Stimulated activated naive B cell treated with anti-CD40 and anti-IgM and Interleukin-4, amounts not matched to agents 10 μg/mL and 1 μg/mL and 100 μg/mL, for 72 hours (primary cell): ENCODE results near the gene BABAM2.

ENCODE experiments used
- ATAC-seq, 2 donors: fragments of 150-1000 bp; cut with Tn5 transposase; replicated peaks; 2 replicates each; pipeline ENCODE4 v1.10.0; 2021; ENCODE audit warnings: moderate library complexity in 1 of 2
- DNase-seq: peaks from one replicate; pipeline ENCODE4 v3.0.0; 2021
- H3K27ac Mint-ChIP-seq: one replicate; pipeline ENCODE4 v1.8.0; 2022; ENCODE audit warnings: mild to moderate bottlenecking, mixed read lengths
- H3K27me3 Mint-ChIP-seq, 2 donors: one replicate each; pipeline ENCODE4 v1.8.0; 2022; ENCODE audit warnings: mixed read lengths in 2 of 2
- H3K36me3 Mint-ChIP-seq, 2 donors: one replicate each; pipeline ENCODE4 v1.8.0; 2022; ENCODE audit warnings: mixed read lengths in 2 of 2, mild to moderate bottlenecking in 1 of 2
- H3K4me1 Mint-ChIP-seq, 2 donors: one replicate each; pipeline ENCODE4 v1.8.0; 2022; ENCODE audit warnings: mixed read lengths in 2 of 2, mild to moderate bottlenecking in 1 of 2
- H3K4me3 Mint-ChIP-seq, 2 donors: one replicate each; pipeline ENCODE4 v1.8.0; 2022; ENCODE audit warnings: mild to moderate bottlenecking in 2 of 2, mixed read lengths in 2 of 2, moderate library complexity in 1 of 2
- H3K9me3 Mint-ChIP-seq, 2 donors: one replicate each; pipeline ENCODE4 v1.8.0; 2022; ENCODE audit warnings: mixed read lengths in 2 of 2, mild to moderate bottlenecking in 1 of 2

Gene BABAM2

DNA sequence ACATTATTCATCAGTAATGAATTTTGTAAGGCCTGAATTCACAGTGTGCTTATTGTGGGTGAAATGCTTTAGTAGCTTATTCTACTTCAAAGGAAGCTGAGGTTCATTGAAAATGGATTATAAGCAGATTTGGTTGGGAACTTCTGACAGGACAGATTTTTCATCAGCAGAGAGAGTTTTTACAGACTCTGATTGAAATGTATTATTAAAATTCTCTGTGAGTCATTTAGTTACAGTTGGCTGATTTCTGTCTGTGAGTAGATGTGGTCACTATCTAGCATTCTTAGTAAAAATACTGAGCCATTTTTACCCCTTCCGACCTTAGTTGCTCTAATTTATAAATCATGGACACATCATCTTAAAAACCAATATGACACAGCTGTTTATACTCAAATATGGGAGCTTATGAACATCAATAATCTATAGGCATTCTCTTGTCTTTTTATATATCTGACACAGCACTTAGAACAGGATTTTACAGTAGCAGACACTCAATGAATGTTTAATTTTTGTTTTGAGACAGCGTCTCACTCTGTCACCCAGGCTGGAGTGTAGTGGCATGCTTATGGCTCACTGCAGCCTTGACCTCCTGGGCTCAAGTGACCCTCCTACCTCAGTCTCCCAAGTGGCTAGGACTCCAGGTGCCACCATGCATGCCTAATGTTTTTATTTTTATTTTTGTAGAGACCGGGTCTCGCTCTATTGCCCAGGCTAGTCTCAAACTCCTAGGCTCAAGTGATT is 239.6 kb downstream of the BABAM2 start:
- Mint-ChIP-seq H3K27me3 (no peaks in the 10 kb centered on the region), H3K4me3 (no peak overlapping the region), H3K4me1 (peaks cover 7 to 22% of the 10 kb centered on the region in 2 donors), H3K36me3 (peaks cover 17 to 28% of the 10 kb centered on the region in 2 donors), H3K27ac (no peak overlapping the region), H3K9me3 (peaks cover 0 to 3% of the 10 kb centered on the region in 2 donors)
- ATAC-seq: no peak
- DNase-seq: no peak

DNA sequence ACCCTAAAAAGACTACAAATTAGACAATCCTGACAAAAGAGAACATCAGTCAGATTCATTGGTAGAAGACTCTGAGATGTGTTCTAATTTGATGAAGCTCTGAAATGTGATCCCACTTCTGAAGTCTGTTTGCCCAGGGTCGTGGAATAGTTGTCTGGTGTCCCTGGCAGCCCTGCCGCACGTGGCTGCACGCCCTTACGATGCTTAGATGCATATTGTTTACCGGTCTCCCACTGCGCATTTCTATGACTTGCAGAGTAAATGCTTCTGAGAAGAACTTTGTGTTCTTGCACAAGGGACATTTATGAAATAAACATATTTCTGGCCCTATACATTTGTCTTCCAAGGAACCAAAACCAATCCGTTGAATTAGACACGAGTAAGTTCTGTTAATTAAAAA is 243.2 kb downstream of the BABAM2 start:
- no peak for ATAC-seq
- Mint-ChIP-seq H3K4me1 (peaks cover 13 to 22% of the 10 kb centered on the region in 2 donors), H3K27me3 (no peaks in the 10 kb centered on the region), H3K36me3 (peaks cover 21 to 36% of the 10 kb centered on the region in 2 donors), H3K27ac (no peak overlapping the region), H3K9me3 (peaks cover 0 to 3% of the 10 kb centered on the region in 2 donors), H3K4me3 (no peak overlapping the region)
- DNase-seq: no peak

DNA sequence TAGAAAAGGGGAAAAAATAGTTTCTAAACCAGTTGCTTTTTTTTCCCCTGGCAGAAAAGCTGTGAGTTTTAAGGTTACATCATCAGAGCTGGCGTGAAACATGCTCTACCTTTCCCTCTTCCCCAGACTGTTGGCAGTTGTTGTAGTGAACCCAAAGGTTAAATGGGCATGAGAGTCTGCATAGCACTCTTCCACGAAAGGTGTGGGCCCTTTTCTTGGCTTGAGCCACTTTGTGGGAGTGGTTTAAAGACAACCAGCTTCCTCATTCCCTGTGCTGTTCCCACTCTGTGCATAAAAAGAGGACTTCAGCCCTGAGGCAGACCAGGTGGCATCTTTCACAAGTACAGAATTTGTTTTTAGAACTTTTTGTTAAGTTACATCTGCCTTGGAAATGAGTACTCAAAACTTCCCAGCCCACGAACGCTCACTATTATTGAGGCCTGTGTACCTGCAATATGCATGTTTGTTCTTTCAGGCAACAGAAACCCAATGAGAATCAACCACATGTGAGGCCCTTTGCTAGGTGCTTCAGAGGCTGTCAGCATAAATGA is 243.8 kb downstream of the BABAM2 start:
- no peak for DNase-seq
- H3K27ac Mint-ChIP-seq: no peak overlapping the region
- peaks cover 21 to 38% of the 10 kb centered on the region in 2 donors for H3K36me3 Mint-ChIP-seq
- peaks cover 13 to 22% of the 10 kb centered on the region in 2 donors for H3K4me1 Mint-ChIP-seq
- H3K27me3 Mint-ChIP-seq: no peaks in the 10 kb centered on the region
- peaks cover 0 to 3% of the 10 kb centered on the region in 2 donors for H3K9me3 Mint-ChIP-seq
- ATAC-seq: no peak
- no peak overlapping the region for H3K4me3 Mint-ChIP-seq

DNA sequence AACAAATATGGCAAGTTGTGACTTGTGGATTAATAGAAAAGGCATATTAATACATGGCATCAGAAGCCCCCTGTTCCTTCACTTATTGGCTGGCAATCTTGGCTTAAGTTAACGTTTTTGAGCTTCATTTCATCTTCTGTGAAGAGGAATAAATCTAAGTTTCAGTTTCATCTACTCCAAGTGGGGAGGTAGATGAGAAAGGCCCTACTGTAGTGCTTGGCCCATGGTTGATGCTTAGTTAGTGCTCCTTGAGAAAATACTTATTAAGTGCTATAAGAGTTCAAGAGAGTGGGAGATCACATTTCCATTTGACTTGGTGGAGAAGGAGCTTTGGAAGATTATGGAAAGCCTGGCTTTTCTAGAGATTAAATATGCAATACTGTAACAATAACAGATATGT is 244.3 kb downstream of the BABAM2 start:
- Mint-ChIP-seq H3K9me3 (peaks cover 0 to 3% of the 10 kb centered on the region in 2 donors), H3K36me3 (peaks cover 23 to 41% of the 10 kb centered on the region in 2 donors), H3K4me1 (peaks cover 13 to 22% of the 10 kb centered on the region in 2 donors), H3K27me3 (no peaks in the 10 kb centered on the region), H3K4me3 (no peak overlapping the region), H3K27ac (no peak overlapping the region)
- DNase-seq: no peak
- no peak for ATAC-seq

DNA sequence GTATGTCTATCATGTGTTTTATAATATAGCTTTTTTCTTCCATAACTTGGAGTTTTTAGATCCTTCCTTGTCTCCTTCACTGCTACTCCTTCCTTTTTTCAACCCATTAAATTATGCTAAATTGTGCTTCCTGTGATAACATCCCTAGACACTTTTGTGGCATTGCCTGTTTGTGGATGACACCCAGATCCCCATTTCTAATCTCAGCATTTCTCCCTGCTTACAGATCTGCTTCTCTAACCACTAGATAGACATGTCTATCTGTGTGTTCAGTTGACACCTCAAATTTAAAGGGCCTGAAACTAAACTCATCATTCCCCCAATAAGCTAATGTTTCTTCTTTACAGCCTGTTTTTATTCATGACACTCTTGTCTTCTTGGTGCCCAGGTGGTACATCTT is 244.8 kb downstream of the BABAM2 start:
- ATAC-seq (no peak), DNase-seq (no peak)
- Mint-ChIP-seq H3K27me3 (no peaks in the 10 kb centered on the region), H3K4me3 (no peak overlapping the region), H3K4me1 (peaks cover 11 to 17% of the 10 kb centered on the region in 2 donors), H3K9me3 (peaks cover 0 to 3% of the 10 kb centered on the region in 2 donors), H3K27ac (no peak overlapping the region), H3K36me3 (peaks cover 24 to 41% of the 10 kb centered on the region in 2 donors)

DNA sequence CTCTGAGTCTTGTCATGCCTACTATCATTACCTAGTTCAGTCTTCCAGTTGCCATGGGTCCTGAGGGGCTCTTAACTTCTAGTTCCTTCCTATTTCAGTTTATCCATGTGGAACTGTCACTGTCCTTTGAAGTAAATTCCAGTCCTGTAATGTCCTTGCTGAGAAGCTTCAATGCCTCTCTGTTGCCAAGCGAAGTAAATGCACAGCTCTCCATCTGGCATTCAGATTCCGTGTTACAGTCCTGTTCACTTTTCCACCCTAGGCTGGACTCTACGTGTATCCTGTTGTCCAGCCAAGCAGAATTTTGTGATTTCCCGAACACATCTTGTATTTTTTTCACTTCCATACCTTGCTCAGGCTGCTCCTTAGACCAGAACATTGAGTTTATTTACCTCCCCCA is 245.3 kb downstream of the BABAM2 start:
- Mint-ChIP-seq H3K4me3 (no peak overlapping the region), H3K27ac (no peak overlapping the region), H3K4me1 (peaks cover 11 to 13% of the 10 kb centered on the region in 2 donors), H3K9me3 (peaks cover 0 to 3% of the 10 kb centered on the region in 2 donors), H3K27me3 (no peaks in the 10 kb centered on the region), H3K36me3 (peaks cover 24 to 40% of the 10 kb centered on the region in 2 donors)
- DNase-seq (no peak), ATAC-seq (no peak)

DNA sequence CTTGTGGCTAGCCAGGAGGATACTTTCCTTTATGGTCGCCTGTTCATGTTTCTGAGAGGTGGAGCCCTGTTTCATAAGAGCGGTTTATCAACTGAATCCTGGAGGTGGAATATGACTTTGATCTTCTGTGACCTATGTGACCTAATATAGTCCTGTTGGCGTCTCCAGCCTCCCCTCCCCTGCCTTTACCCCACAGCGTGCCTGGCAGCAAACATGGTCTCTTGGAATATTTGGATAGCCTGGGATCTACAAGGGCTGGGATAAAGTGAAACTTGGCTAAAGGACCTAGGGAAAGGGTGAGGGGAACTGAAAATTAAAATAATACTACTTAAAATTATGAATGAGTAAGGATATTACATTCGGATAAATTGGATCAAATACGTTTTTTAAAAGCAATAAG is 246.0 kb downstream of the BABAM2 start:
- Mint-ChIP-seq H3K27ac (no peak overlapping the region), H3K4me3 (no peak overlapping the region), H3K36me3 (peaks cover 24 to 38% of the 10 kb centered on the region in 2 donors), H3K27me3 (no peaks in the 10 kb centered on the region), H3K9me3 (peaks cover 0 to 3% of the 10 kb centered on the region in 2 donors), H3K4me1 (peaks cover 11 to 15% of the 10 kb centered on the region in 2 donors)
- ATAC-seq: no peak
- DNase-seq: no peak

DNA sequence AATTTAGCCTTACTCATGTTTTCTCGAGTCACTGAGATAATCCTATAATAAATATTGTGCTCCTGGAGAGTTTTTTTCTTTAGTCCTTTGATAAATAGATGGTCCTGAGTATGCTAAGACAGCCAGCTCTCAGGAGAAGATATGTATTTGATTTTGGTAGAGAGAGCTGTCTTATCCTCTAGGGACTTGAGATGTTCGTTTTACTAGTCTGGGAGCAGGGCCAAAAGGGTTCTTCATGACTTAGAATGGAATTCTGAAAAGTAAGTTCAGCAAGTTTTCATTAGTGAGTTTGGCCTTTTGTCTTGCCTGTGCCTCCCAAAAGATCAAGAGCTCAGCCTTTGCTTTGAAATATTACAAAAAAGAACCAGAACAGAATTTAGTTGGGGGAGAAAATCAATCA is 246.7 kb downstream of the BABAM2 start:
- H3K4me3 Mint-ChIP-seq: no peak overlapping the region
- H3K4me1 Mint-ChIP-seq: peaks cover 11 to 20% of the 10 kb centered on the region in 2 donors
- H3K27ac Mint-ChIP-seq: no peak overlapping the region
- H3K36me3 Mint-ChIP-seq: peaks cover 20 to 31% of the 10 kb centered on the region in 2 donors
- DNase-seq: no peak
- ATAC-seq: no peak
- no peaks in the 10 kb centered on the region for H3K27me3 Mint-ChIP-seq
- peaks cover 0 to 3% of the 10 kb centered on the region in 2 donors for H3K9me3 Mint-ChIP-seq

DNA sequence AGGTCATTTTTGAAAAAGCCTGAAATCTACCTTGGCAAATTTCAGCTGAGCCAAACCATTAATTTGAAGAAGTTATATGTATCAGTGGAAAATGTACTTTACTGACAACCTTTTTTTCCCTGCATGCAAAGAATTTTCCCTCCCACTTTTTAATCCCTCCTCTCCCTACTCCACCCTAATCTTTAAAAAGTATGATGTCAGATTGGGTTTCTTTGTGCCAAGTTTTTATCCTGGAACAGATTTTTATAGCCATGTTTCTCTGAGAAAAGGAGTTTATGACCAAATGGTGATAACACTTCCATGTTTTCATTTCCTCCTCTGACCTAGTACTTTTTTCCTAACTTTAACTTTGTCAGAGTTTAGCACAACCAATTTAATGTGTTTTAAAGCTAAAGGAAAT is 251.9 kb downstream of the BABAM2 start:
- Mint-ChIP-seq H3K9me3 (no peaks in the 10 kb centered on the region), H3K4me3 (no peak overlapping the region), H3K27ac (no peak overlapping the region), H3K4me1 (peaks cover 0 to 6% of the 10 kb centered on the region in 2 donors), H3K27me3 (no peaks in the 10 kb centered on the region), H3K36me3 (peaks cover 12 to 36% of the 10 kb centered on the region in 2 donors)
- DNase-seq: no peak
- ATAC-seq: no peak

DNA sequence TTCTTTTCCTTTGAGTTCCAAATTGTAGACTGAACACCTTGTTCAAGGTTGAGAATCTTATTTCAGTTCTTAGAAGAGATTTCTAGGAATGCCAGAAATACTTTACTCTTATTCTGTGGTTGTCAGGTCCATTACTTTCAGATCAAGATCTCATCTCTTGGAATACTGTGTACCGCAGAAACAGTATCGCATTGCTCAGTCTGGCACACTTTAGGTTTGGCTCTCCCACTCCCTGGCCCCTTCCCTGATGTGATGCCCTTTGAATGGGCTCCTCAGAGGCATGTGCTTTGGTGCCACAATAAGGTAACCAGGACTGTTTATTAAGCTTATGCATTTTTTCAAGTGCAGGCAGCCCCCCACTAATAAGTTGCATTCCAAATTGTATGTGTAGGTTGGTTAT is 257.5 kb downstream of the BABAM2 start:
- Mint-ChIP-seq H3K4me3 (no peak overlapping the region), H3K36me3 (peaks cover 13 to 54% of the 10 kb centered on the region in 2 donors), H3K27ac (no peak overlapping the region), H3K4me1 (no peaks in the 10 kb centered on the region), H3K9me3 (no peaks in the 10 kb centered on the region), H3K27me3 (no peaks in the 10 kb centered on the region)
- no peak for DNase-seq
- no peak for ATAC-seq

DNA sequence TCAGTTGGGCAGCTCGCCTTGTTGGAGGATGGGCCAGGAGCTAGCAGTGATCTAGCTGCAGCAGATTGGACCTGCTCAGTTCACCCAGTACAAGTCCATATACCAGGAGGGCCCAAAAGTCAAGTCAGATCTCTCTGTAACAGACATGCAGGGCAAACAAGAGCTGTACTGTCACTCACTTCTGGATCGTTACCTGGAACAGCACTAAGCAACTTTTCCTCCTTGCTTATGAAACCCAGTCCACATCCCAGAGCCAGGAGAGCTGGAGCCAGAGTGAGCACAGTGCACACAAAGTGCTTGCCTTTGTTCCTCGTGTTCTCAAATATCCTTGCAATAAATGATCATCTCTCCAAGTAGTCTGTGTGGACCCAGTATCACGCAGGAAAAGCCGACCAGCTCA is 258.0 kb downstream of the BABAM2 start:
- no peak overlapping the region for H3K27ac Mint-ChIP-seq
- H3K27me3 Mint-ChIP-seq: no peaks in the 10 kb centered on the region
- no peaks in the 10 kb centered on the region for H3K9me3 Mint-ChIP-seq
- H3K4me3 Mint-ChIP-seq: no peak overlapping the region
- no peaks in the 10 kb centered on the region for H3K4me1 Mint-ChIP-seq
- H3K36me3 Mint-ChIP-seq: peaks cover 19 to 56% of the 10 kb centered on the region in 2 donors
- ATAC-seq (no peak), DNase-seq (no peak)

DNA sequence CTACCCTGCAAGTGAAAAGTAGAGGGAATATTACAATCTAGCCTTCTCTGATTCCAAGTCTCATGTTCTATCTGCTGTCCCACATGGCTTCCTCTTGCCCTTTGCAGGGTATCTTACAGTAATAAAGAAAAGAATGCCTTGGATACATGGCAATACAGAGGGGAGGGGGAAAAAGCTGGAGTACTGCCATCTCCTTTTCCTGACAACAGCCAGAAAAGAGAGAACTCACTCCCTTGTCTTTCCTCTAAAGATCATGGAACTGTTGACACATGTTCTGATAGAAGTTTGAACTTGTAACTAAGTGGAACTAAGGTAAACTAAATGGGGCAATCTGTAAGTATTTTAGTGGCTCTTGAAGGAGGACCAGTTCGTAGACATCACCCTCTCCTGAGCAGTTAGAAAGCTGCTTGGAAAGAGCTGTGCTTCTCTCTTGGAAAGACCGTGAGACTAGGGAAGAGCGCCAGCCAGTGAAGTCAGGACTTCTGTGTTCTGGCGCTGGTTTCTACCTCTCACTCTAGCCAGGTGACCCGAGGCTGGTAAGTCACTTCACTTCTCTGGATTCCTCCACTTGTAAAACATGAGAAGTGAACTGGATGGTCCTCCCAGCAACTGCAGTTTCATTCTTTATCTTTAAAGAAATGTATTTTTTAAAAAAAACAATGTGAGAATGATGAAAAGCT is 259.8 kb downstream of the BABAM2 start:
- DNase-seq (no peak), ATAC-seq (no peak)
- no peak overlapping the region for H3K4me3 Mint-ChIP-seq
- H3K27me3 Mint-ChIP-seq: no peaks in the 10 kb centered on the region
- H3K9me3 Mint-ChIP-seq: peaks cover 3 to 12% of the 10 kb centered on the region in 2 donors
- H3K4me1 Mint-ChIP-seq: no peaks in the 10 kb centered on the region
- no peak overlapping the region for H3K27ac Mint-ChIP-seq
- peaks cover 35 to 61% of the 10 kb centered on the region in 2 donors for H3K36me3 Mint-ChIP-seq

DNA sequence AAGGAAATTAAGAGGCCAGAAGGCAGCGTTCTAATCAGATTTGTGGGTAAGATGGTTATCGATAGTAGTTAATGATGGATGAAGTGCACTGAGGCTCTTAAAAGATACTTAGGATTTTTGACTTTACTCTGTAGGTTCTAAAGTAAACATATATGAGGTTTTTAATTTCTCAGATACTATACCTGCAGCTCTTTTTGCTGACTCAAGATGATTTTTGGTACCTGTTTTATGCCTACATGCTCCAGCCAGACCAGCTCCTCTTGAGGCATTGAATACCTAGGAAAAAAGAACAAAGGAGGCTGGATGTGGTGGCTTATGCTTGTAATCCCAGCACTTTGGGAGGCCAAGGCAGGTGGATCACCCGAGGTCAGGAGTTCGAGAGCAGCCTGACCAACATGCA is 260.5 kb downstream of the BABAM2 start:
- DNase-seq: no peak
- Mint-ChIP-seq H3K4me1 (no peaks in the 10 kb centered on the region), H3K27ac (no peak overlapping the region), H3K36me3 (peaks cover 39 to 63% of the 10 kb centered on the region in 2 donors), H3K4me3 (no peak overlapping the region), H3K27me3 (no peaks in the 10 kb centered on the region), H3K9me3 (peaks cover 6 to 17% of the 10 kb centered on the region in 2 donors)
- no peak for ATAC-seq

DNA sequence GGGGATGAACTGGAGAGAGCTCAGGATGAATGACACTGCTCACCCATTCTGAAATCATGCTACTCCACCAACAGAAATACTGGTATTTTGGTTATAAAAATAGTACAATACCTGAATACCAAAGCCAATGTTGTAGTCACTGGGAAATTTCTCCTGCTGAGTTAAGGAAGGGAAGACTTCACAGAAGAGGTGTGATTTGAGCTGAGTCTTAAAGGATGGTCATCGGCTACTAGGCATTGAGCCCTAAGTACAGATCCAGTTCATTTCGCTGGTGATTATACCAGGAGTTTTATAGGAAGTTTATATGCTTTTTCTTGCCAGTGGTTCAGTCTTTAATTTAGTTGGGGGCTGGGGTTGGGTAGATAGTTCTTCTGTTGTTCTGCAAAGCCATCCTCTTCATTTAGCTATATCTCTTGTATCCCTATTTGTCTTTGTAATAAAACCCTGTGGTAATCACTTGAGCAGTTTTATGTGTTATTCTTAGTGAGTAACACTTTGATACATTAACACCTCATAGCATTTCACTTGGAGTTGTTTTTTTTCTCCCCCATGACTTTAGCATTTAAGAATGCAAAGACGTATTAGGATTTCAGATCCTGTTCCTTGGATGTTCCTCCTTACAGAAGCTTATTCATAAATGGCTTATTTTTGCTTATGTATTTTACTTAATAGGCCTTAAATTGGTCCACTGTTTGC is 262.2 kb downstream of the BABAM2 start:
- Mint-ChIP-seq H3K4me1 (no peaks in the 10 kb centered on the region), H3K36me3 (peaks cover 37 to 62% of the 10 kb centered on the region in 2 donors), H3K9me3 (peaks cover 8 to 19% of the 10 kb centered on the region in 2 donors), H3K4me3 (no peak overlapping the region), H3K27me3 (no peaks in the 10 kb centered on the region), H3K27ac (no peak overlapping the region)
- no peak for ATAC-seq
- DNase-seq: no peak
